Cardiac fibroblast (primary cell): ENCODE measurements around the gene MBLAC1.
A peak's percentile ranks its signal among the peaks of the same experiment; 100 is the strongest.

ENCODE experiments used
- DNase-seq, 2 donors: peaks; one replicate each; pipeline versions ENCODE4 v3.0.0 to v3.0.0-alpha.2; 2010; ENCODE audit warnings: low read depth in 2 of 2
- H3K4me3 ChIP-seq, 2 donors: replicated peaks in 1 of 2; 1 replicate in 1 of 2; 2 replicates in 1 of 2; pipeline ENCODE4 v1.5.1; 2011; ENCODE audit warnings: low read depth in 2 of 2, low read length in 2 of 2, mild to moderate bottlenecking in 2 of 2, moderate library complexity in 1 of 2
- TF ChIP-seq, protein P1 (sequence below): IDR thresholded peaks from one replicate; pipeline ENCODE4 v1.5.1; 2011; ENCODE audit warnings: low read depth, mild to moderate bottlenecking, low read length, inconsistent platforms

Gene MBLAC1

DNA sequence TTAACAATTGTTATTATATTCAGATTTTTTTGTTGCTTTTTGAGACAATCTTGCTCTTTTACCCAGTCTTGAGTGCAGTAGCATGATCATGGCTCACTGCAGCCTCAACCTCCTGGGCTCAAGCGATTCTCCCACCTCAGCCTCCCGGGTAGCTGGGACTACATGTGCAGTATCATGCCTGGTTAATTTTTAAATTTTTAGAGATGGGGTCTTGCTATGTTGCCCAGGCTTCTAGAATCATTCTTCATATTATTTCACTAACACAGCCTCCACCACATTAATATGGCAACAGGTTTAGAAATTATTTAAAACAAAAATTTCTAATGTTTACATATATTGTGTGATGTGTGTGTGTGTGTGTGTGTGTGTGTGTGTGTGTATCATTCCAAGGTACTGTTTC is 20.5 kb downstream of the MBLAC1 start:
- no peak overlapping the region for H3K4me3 ChIP-seq
- TF ChIP-seq, protein P1, sequence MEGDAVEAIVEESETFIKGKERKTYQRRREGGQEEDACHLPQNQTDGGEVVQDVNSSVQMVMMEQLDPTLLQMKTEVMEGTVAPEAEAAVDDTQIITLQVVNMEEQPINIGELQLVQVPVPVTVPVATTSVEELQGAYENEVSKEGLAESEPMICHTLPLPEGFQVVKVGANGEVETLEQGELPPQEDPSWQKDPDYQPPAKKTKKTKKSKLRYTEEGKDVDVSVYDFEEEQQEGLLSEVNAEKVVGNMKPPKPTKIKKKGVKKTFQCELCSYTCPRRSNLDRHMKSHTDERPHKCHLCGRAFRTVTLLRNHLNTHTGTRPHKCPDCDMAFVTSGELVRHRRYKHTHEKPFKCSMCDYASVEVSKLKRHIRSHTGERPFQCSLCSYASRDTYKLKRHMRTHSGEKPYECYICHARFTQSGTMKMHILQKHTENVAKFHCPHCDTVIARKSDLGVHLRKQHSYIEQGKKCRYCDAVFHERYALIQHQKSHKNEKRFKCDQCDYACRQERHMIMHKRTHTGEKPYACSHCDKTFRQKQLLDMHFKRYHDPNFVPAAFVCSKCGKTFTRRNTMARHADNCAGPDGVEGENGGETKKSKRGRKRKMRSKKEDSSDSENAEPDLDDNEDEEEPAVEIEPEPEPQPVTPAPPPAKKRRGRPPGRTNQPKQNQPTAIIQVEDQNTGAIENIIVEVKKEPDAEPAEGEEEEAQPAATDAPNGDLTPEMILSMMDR, result no peak
- DNase-seq, result no peak

DNA sequence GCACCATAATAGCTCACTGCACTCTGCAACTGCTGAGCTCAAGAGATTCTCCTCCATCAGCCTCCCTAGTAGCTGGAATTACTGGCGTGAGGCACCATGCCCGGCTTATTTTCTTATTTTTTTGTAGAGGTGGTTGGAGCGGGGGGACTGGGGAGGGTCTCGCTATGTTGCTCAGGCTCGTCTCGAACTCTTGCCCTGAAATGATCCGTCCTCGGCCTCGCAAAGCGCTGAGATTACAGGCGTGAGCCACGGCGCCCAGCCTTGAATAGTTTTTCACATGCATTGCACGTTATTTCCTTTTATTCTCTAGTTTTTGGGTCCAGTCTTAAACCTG is 21.4 kb downstream of the MBLAC1 start:
- DNase-seq, result no peak
- H3K4me3 ChIP-seq, result peak overlapping the region; percentile 2 to 42
- TF ChIP-seq, protein P1, result no peak

DNA sequence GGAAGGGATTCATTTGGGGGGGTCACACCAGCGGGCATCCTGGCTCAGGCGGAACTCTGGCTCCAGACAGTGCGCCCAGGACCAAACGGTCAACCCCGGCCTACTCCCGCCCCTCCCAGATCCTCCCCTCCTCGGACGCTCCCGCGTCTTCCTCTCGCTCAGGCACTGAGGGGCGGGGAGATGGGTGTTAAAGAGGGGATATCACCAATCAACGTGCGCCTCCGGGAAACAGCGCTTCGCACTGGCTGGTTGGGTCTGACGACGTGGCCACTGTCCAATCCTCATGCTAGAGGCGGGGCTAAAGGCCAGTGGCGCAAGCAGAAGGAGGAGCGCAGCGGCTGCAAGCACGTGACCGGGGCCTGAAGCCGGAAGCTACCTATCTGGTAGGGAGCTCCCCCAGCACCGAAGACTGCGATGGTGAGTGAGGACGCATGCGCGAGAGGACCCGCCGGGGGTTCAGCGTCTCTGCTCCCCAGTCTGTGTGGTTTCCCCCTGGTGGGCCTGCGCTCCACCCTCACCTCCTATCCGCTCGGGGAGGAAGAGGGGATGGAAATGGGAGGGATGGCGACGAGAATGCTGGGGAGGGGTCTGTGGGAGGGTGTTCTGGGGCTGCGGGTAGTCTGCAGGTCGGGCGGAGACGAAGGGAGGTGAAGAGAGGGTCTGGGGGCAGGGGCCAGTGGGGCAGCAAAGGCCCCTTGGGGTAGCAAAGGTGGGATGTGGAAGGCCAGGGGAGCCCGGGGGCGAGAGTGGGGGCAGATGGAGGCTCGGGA is 22.0 kb downstream of the MBLAC1 start, which contains the start of gene LAMTOR4:
Gene LAMTOR4 (plus strand): TSS at position 360 of the 770 bp plus-strand sequence. CDS start 55 bp downstream, at position 415.
- peak within 1 kb of the TSS; percentile 99 to 100 for H3K4me3 ChIP-seq
- DNase-seq, result peak; percentile 99
- TF ChIP-seq, protein P1, result peak; percentile 5

DNA sequence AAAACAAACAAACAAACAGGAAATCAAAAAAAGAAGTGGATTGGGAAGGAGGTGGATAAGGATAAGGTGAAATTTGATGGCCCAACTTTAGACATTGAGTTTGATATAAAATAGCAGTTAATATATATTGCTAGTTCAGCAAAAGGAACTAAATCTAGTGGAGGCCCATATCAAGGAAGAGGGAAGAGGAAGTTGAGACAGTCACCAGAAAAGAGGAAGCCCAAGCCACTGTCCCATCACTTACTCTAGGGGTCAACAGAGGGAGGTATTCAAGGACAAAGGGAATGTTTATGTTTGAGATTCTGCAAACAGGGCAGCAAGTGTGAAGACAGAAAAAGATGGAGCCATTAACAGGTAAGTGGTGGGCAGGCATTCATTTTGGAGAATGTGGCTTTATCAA is 25.6 kb downstream of the MBLAC1 start:
- H3K4me3 ChIP-seq, result no peak overlapping the region
- DNase-seq, result no peak
- TF ChIP-seq, protein P1, result no peak

DNA sequence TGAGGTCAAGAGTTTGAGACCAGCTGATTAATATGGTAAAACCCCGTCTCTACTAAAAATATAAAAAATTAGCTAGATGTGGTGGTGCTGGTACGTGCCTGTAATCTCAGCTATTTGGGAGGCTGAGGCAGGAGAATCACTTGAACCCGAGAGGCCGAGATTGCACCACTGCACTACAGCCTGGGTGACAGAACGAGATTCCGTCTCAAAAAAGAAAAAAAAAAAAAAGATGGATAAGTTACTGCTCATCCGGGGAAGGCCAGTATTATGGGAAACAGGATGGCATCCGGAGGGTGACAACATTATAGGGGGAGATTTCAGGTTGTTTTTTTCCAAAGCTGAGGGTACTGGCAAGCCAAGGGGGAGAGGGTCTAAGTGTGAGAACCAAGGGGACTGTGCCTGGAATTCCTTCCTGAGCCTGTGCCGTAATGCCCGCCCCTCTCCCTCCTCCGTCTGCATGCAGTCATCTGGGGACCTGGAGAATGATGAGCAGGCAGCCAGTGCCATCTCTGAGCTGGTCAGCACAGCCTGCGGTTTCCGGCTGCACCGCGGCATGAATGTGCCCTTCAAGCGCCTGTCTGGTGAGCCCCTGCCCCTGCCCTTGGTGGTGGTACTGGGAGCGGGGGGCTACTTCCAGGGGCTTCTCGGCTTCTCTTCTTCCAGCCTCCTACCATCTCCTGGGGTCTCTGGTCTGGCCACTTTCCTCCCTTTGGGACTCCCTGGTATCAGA is 26.3 kb downstream of the MBLAC1 start:
- no peak overlapping the region for H3K4me3 ChIP-seq
- TF ChIP-seq, protein P1, result no peak
- no peak for DNase-seq

DNA sequence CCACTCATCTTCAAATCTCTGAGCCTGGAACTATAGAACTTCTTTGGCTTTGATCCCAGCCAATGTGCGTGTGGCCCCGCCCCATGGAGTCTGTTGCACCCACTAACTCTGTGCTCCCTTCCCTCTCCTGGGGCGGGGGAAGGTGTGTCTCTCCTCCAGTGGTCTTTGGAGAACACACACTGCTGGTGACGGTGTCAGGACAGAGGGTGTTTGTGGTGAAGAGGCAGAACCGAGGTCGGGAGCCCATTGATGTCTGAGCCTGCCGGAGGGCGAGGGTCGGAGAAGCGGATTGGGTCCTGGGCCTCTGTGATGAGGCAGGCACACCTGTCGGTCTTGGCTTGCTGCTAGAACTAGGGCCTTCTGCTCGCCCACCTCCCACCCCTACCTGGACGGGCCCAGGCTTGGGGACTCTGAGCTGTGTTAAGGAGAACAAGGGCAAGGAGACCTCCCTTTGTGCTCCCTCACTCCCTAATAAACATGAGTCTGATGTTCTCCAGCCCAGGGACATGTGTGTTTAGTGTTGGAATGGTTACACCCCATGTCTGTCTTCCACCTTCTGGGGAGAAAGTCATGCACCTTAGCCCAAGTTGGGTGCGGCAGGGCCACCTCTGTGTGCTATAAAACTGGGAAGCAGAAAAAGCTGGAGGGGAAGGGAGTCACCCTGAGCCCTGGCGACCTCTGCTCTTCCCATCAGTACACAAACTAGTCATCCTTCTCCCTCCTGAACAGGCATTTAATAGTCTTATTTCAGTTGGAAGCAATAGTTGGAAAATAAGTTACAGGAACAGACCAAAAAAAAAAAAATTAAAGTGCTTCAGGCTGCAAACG is 27.2 kb downstream of the MBLAC1 start:
- no peak overlapping the region for H3K4me3 ChIP-seq
- TF ChIP-seq, protein P1, result no peak
- DNase-seq, result no peak
